ENCODE results near the gene PLIN5.
A peak's percentile ranks its signal among the peaks of the same experiment; 100 is the strongest.

The PLIN5 gene

GRCh38 chr19:4519521-4520277 lies 15.3 kb downstream of the PLIN5 start:
- no peak for TF ChIP-seq CTCF (IDR thresholded peaks at IDR 0.05; ENCODE audit: low read depth, low read length)
- no peak for DNase-seq (ENCODE audit: extremely low read depth, low read depth)

GRCh38 chr19:4519172-4519496 lies 15.9 kb downstream of the PLIN5 start:
- DNase-seq (ENCODE audit: extremely low read depth, low read depth), result no peak
- no peak for TF ChIP-seq CTCF (IDR thresholded peaks at IDR 0.05; ENCODE audit: low read depth, low read length)

- DNase-seq (ENCODE audit: extremely low read depth, low read depth), result peak; percentile 8
These were observed 16.5 kb downstream of the PLIN5 start, which contains the start of gene PLIN4 for GRCh38 chr19:4518345-4519171. TSS of gene PLIN4 (minus strand) at chr19:4518486. CDS start at chr19:4518272, 214 bp downstream.

GRCh38 chr19:4517451-4518057 lies 17.5 kb downstream of the PLIN5 start:
- no peak for DNase-seq (ENCODE audit: extremely low read depth, low read depth)
- TF ChIP-seq CTCF (IDR thresholded peaks at IDR 0.05; ENCODE audit: low read depth, low read length), result no peak

More at GRCh38 chr19:4518345-4519171, 16.5 kb downstream of the PLIN5 start, which contains the start of gene PLIN4:
- no peak for TF ChIP-seq CTCF (IDR thresholded peaks at IDR 0.05; ENCODE audit: low read depth, low read length)

GRCh38 chr19:4516939-4517300 lies 18.1 kb downstream of the PLIN5 start:
- no peak for DNase-seq (ENCODE audit: extremely low read depth, low read depth)
- no peak for TF ChIP-seq CTCF (IDR thresholded peaks at IDR 0.05; ENCODE audit: low read depth, low read length)

- no peak for TF ChIP-seq CTCF (IDR thresholded peaks at IDR 0.05; ENCODE audit: low read depth, low read length)
- DNase-seq (ENCODE audit: extremely low read depth, low read depth), result no peak
These were observed 18.7 kb downstream of the PLIN5 start for GRCh38 chr19:4516199-4516938.
